Hematopoietic multipotent progenitor cell treated with erythropoietin and hydrocortisone succinate and interleukin-3 and kit ligand, for 4 days (in vitro differentiated cells): ENCODE results near the gene JAG2.

ENCODE experiments used
- DNase-seq: peaks from one replicate; pipeline ENCODE4 v3.0.0-alpha.2; 2015

The JAG2 gene

GRCh38 chr14:105181549-105182295 is 13.1 kb upstream of the JAG2 start:
- DNase-seq, result no peak

GRCh38 chr14:105180592-105181548 is 12.3 kb upstream of the JAG2 start, which contains the start of gene NUDT14:
Gene NUDT14, minus strand, starts transcription at chr14:105181312. Its CDS starts 103 bp downstream, at chr14:105181209.
- DNase-seq, result peak; percentile 79

GRCh38 chr14:105179191-105179590 is 10.6 kb upstream of the JAG2 start:
- DNase-seq, result no peak

- no peak for DNase-seq
These were observed 10.2 kb upstream of the JAG2 start for GRCh38 chr14:105178868-105179140.

- no peak for DNase-seq
These were observed 9.7 kb upstream of the JAG2 start for GRCh38 chr14:105178069-105178867.

- DNase-seq, result no peak
These were observed 8.5 kb upstream of the JAG2 start for GRCh38 chr14:105177082-105177481.

GRCh38 chr14:105176513-105176912 is 7.9 kb upstream of the JAG2 start:
- DNase-seq, result no peak

GRCh38 chr14:105173901-105174894 is 5.6 kb upstream of the JAG2 start:
- DNase-seq, result peak; percentile 75

- no peak for DNase-seq
These were observed 4.6 kb upstream of the JAG2 start for GRCh38 chr14:105173145-105173544.

- no peak for DNase-seq
These were observed 3.9 kb upstream of the JAG2 start for GRCh38 chr14:105172476-105172875.

GRCh38 chr14:105171004-105171673 is 2.6 kb upstream of the JAG2 start:
- no peak for DNase-seq

GRCh38 chr14:105169776-105170655 is 1.4 kb upstream of the JAG2 start:
- DNase-seq, result no peak

- peak; percentile 57 for DNase-seq
These were observed 467 bp upstream of the JAG2 start for GRCh38 chr14:105168979-105169507.

GRCh38 chr14:105168093-105168420 is 519 bp downstream of the JAG2 start:
- no peak for DNase-seq

- DNase-seq, result peak; percentile 30
These were observed 1.1 kb downstream of the JAG2 start for GRCh38 chr14:105167303-105168092.

GRCh38 chr14:105166571-105167302 is 1.8 kb downstream of the JAG2 start:
- no peak for DNase-seq

- no peak for DNase-seq
These were observed 2.7 kb downstream of the JAG2 start for GRCh38 chr14:105165761-105166485.
